Measurements from ENCODE around the gene NKPD1. TPM values are rescaled to one million over a fixed set of nuclear protein-coding genes. Genes with fewer than 3 reads are reported as not detected.

Gene NKPD1
- total and polyA plus RNA-seq, 2 experiments from 2014 or later, result 0.24 to 1.3 TPM

DNA sequence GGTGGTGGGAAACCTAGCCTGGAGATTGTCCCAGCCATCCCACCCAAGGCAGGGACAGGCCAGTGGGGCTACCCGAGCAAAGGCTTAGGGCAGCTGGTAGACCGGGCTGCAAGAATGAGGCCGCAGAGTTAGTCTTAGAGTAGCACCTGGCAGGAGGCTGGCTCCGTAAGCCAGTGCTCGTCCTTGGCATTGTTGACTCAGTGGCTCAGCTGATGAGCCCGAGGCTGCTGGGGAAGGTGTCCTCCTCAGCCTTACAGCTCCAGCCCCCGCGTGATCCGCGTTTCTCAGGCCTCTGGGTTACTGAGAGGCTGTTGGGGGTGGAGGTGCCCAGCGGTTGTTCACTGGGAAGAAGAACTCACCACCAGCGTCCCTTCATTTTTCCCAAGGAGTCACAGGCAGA lies 43.1 kb downstream of the NKPD1 start (continued):
- no peak for TF ChIP-seq NANOG (IDR thresholded peaks at IDR 0.05; ENCODE audit: borderline replicate concordance)
- no peak for TF ChIP-seq STAT1 (IDR thresholded peaks at IDR 0.05; ENCODE audit: unreplicated experiment)
- TF ChIP-seq, protein P1, sequence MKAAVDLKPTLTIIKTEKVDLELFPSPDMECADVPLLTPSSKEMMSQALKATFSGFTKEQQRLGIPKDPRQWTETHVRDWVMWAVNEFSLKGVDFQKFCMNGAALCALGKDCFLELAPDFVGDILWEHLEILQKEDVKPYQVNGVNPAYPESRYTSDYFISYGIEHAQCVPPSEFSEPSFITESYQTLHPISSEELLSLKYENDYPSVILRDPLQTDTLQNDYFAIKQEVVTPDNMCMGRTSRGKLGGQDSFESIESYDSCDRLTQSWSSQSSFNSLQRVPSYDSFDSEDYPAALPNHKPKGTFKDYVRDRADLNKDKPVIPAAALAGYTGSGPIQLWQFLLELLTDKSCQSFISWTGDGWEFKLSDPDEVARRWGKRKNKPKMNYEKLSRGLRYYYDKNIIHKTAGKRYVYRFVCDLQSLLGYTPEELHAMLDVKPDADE (IDR thresholded peaks at IDR 0.05), result no peak

DNA sequence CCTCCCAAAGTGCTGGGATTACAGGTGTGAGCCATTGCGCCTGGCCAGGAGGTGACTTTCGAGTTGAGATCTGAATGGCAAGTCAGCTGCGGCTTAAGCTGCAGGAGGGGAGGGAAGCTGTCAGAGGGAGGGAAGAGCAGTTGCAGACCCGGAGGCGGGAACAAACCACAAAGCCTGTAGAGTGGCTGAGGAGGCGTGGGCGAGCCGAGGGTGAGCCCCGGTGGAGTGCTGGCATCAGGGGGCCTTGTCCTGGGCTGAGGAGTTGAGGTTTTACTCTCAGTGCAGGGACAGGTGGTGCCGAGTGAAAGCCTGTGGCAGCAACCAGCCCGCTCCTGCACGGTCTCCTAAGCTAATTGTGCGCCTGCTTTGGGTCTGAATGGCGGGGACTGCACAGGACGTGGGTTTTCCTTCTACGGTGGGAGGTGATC lies 43.6 kb downstream of the NKPD1 start:
- Mint-ChIP-seq H3K4me3 (no peak overlapping the region), H3K9me3 (no peaks in the 10 kb centered on the region), H3K27me3 (ENCODE audit: insufficient read depth, low read depth, poor library complexity) (peaks cover 15% of the 10 kb centered on the region), H3K27ac (no peak overlapping the region), H3K4me1 (peaks cover 14% of the 10 kb centered on the region), H3K36me3 (ENCODE audit: low read depth) (no peaks in the 10 kb centered on the region; the same call in 2 of the 3 replicates)
- peaks cover 45% of the 10 kb centered on the region for H4K20me1 ChIP-seq (replicated peaks; ENCODE audit: insufficient read depth)
- H3K4me2 ChIP-seq, result no peak overlapping the region
- no peak overlapping the region for H3K27ac ChIP-seq (ENCODE audit: low read depth)
- no peaks in the 10 kb centered on the region for H3K9me2 ChIP-seq (ENCODE audit: insufficient read depth)
- H3F3A ChIP-seq (replicated peaks; ENCODE audit: low read depth), result no peaks in the 10 kb centered on the region
- no peaks in the 10 kb centered on the region for H3K36me3 ChIP-seq (ENCODE audit: insufficient read depth)
- H3K4me3 ChIP-seq, result no peak overlapping the region
- H3K79me2 ChIP-seq (replicated peaks; ENCODE audit: insufficient read depth), result peaks cover 83% of the 10 kb centered on the region
- TF ChIP-seq, protein P2, sequence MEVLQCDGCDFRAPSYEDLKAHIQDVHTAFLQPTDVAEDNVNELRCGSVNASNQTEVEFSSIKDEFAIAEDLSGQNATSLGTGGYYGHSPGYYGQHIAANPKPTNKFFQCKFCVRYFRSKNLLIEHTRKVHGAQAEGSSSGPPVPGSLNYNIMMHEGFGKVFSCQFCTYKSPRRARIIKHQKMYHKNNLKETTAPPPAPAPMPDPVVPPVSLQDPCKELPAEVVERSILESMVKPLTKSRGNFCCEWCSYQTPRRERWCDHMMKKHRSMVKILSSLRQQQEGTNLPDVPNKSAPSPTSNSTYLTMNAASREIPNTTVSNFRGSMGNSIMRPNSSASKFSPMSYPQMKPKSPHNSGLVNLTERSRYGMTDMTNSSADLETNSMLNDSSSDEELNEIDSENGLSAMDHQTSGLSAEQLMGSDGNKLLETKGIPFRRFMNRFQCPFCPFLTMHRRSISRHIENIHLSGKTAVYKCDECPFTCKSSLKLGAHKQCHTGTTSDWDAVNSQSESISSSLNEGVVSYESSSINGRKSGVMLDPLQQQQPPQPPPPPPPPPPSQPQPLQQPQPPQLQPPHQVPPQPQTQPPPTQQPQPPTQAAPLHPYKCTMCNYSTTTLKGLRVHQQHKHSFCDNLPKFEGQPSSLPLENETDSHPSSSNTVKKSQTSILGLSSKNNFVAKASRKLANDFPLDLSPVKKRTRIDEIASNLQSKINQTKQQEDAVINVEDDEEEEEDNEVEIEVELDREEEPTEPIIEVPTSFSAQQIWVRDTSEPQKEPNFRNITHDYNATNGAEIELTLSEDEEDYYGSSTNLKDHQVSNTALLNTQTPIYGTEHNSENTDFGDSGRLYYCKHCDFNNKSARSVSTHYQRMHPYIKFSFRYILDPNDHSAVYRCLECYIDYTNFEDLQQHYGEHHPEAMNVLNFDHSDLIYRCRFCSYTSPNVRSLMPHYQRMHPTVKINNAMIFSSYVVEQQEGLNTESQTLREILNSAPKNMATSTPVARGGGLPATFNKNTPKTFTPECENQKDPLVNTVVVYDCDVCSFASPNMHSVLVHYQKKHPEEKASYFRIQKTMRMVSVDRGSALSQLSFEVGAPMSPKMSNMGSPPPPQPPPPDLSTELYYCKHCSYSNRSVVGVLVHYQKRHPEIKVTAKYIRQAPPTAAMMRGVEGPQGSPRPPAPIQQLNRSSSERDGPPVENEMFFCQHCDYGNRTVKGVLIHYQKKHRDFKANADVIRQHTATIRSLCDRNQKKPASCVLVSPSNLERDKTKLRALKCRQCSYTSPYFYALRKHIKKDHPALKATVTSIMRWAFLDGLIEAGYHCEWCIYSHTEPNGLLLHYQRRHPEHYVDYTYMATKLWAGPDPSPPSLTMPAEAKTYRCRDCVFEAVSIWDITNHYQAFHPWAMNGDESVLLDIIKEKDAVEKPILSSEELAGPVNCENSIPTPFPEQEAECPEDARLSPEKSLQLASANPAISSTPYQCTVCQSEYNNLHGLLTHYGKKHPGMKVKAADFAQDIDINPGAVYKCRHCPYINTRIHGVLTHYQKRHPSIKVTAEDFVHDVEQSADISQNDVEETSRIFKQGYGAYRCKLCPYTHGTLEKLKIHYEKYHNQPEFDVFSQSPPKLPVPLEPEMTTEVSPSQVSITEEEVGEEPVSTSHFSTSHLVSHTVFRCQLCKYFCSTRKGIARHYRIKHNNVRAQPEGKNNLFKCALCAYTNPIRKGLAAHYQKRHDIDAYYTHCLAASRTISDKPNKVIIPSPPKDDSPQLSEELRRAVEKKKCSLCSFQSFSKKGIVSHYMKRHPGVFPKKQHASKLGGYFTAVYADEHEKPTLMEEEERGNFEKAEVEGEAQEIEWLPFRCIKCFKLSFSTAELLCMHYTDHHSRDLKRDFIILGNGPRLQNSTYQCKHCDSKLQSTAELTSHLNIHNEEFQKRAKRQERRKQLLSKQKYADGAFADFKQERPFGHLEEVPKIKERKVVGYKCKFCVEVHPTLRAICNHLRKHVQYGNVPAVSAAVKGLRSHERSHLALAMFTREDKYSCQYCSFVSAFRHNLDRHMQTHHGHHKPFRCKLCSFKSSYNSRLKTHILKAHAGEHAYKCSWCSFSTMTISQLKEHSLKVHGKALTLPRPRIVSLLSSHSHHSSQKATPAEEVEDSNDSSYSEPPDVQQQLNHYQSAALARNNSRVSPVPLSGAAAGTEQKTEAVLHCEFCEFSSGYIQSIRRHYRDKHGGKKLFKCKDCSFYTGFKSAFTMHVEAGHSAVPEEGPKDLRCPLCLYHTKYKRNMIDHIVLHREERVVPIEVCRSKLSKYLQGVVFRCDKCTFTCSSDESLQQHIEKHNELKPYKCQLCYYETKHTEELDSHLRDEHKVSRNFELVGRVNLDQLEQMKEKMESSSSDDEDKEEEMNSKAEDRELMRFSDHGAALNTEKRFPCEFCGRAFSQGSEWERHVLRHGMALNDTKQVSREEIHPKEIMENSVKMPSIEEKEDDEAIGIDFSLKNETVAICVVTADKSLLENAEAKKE (CRISPR knock-in tag; IDR thresholded peaks at IDR 0.05), result no peak
- no peak for TF ChIP-seq JUNB (IDR thresholded peaks at IDR 0.05; ENCODE audit: unreplicated experiment)
- TF ChIP-seq, protein P3, sequence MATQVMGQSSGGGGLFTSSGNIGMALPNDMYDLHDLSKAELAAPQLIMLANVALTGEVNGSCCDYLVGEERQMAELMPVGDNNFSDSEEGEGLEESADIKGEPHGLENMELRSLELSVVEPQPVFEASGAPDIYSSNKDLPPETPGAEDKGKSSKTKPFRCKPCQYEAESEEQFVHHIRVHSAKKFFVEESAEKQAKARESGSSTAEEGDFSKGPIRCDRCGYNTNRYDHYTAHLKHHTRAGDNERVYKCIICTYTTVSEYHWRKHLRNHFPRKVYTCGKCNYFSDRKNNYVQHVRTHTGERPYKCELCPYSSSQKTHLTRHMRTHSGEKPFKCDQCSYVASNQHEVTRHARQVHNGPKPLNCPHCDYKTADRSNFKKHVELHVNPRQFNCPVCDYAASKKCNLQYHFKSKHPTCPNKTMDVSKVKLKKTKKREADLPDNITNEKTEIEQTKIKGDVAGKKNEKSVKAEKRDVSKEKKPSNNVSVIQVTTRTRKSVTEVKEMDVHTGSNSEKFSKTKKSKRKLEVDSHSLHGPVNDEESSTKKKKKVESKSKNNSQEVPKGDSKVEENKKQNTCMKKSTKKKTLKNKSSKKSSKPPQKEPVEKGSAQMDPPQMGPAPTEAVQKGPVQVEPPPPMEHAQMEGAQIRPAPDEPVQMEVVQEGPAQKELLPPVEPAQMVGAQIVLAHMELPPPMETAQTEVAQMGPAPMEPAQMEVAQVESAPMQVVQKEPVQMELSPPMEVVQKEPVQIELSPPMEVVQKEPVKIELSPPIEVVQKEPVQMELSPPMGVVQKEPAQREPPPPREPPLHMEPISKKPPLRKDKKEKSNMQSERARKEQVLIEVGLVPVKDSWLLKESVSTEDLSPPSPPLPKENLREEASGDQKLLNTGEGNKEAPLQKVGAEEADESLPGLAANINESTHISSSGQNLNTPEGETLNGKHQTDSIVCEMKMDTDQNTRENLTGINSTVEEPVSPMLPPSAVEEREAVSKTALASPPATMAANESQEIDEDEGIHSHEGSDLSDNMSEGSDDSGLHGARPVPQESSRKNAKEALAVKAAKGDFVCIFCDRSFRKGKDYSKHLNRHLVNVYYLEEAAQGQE (IDR thresholded peaks at IDR 0.05; ENCODE audit: unreplicated experiment), result no peak
- TF ChIP-seq POLR2AphosphoS5 (IDR thresholded peaks at IDR 0.05; ENCODE audit: low read depth), result no peak
- no peak for TF ChIP-seq EZH2 (IDR thresholded peaks at IDR 0.05; ENCODE audit: low read depth, unreplicated experiment)
- no peak for TF ChIP-seq STAT1 (IDR thresholded peaks at IDR 0.05; ENCODE audit: unreplicated experiment)
- TF ChIP-seq CREB1 (CRISPR knock-in tag; IDR thresholded peaks at IDR 0.05; ENCODE audit: low read depth), result no peak
- no peak for TF ChIP-seq NANOG (IDR thresholded peaks at IDR 0.05; ENCODE audit: borderline replicate concordance)
- no peak for TF ChIP-seq EZH2phosphoT487 (IDR thresholded peaks at IDR 0.05; ENCODE audit: unreplicated experiment)
- TF ChIP-seq ZNF114 (CRISPR knock-in tag; IDR thresholded peaks at IDR 0.05), result no peak
- TF ChIP-seq, protein P1 (IDR thresholded peaks at IDR 0.05), result no peak
- no peaks in the 10 kb centered on the region; the same call in 1 of the 2 replicates for H3K4me1 ChIP-seq (ENCODE audit: insufficient read depth)
- DNase-seq (ENCODE audit: low spot score) (no peak), ATAC-seq (peak; percentile 56)
- no peak overlapping the region for H2AFZ ChIP-seq
- no peaks in the 10 kb centered on the region for H3K27me3 ChIP-seq (ENCODE audit: insufficient read depth)
